ENCODE measurements around the gene OSBPL3.

OSBPL3 gene

DNA sequence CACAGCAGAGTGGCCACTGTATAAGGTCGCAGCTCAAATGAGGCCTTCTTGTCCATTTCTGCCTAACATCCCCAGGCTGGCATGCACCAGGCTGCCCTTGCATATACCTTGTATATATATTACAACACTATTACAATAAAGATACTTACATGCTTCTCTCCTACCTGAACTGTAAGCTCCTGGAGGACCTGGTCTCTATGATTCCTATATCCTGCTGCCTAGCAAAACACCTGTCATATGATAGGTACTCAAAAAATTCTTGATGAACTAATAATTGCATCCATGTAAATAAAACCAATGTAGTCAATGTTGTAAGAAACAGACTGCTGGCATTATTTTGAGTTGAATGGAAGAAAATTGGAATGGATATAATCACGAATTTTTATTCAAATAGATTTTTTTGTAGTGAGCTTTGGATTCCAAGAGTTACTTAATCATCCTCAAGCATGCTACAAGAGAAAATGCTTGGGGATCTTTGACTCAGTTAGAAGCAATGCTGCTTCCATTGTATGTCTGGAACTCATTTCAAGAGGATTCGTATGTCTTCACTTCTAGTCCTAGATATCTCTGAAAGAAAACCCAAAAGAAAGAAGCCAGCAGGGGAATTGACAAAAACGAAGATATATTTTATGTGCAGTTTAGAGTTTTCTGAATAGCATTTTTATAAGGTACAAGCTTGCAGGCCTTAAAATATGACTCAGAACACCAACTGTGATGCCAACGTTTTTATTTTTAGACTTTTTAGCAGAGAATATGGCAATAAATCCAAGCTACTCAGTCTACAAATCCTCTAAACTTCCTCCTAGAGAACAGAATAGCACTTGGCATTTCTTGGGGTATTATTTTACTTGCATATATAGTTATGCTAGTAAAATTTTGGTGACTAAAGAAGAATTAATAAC is 53.1 kb downstream of the OSBPL3 start:
- no peak for DNase-seq (ENCODE audit: low read depth, low spot score)
- H3K4me3 ChIP-seq (ENCODE audit: low read length): no peak overlapping the region

DNA sequence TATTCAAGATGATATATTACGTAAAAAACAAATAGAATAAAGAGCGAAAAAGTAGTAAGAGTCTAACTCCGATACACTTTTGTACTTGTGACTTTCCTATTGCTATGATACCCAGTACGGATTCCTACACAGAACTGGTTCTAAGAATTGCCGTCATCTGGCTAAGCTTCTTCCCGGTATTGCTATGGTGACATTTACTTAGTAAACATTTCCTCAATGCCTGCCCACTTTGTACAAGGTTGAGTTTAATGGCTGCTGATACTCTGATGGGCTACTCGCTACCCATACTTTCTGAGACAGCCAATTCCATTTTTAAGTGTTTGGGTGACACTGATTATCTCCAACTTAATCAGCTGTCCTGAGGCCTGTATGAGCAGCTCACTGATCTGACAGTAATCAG is 55.6 kb downstream of the OSBPL3 start:
- DNase-seq (ENCODE audit: low read depth, low spot score): no peak
- H3K4me3 ChIP-seq (ENCODE audit: low read length): no peak overlapping the region

DNA sequence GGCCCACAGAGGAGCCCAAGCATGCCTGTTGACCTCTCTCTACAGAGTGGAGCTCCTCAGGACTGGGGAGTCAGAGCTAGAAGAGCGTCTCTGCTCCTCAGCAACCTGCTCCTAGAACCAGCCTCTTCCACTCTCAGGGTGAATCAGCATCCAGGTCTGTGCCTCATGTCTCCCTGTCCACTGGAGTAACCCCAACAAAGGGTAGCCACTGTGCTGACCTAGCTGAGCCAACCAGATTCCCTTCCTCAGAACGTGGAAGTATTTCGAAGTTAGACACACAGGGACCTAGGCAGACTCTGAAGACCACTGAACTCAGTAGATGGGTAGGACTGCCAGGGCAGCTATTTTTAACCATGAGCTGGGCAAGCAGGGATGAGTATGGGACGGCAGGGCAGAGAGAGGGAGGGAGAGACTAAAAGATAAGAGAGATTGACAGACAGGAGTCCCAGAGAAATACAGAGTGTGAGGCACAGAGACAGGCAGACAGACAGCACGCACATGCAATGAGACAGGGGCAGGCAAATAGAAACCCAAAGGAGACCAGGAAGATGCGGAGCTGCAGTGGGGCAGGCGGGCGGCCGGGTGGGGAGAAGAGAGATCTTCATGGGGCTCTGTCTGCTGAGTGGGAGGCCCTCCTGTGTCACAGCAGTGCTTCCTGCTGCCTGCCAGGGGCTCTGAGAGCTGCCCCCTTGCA is 56.7 kb downstream of the OSBPL3 start:
- no peak overlapping the region for H3K4me3 ChIP-seq (ENCODE audit: low read length)
- DNase-seq (ENCODE audit: low read depth, low spot score): no peak

GRCh38 chr7:24922099-24922773 is 57.7 kb downstream of the OSBPL3 start:
- H3K4me3 ChIP-seq (ENCODE audit: low read length): no peak overlapping the region
- DNase-seq (ENCODE audit: low read depth, low spot score): no peak

DNA sequence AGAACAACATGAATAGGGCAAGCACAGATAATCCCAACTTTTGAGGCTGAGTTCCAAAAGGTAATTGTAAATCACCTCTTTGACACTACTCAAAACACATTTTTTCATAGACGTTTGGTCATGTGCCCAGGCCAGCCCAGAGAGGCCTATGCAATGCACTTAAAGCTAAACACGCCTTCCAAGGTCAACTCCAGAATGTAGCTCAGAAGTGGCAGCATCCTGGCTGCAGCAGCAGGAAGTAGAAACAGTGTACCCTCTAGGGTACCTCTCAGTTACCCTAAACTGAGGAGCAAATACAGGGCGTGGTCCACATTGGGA is 58.7 kb downstream of the OSBPL3 start:
- H3K4me3 ChIP-seq (ENCODE audit: low read length): no peak overlapping the region
- DNase-seq (ENCODE audit: low read depth, low spot score): no peak

DNA sequence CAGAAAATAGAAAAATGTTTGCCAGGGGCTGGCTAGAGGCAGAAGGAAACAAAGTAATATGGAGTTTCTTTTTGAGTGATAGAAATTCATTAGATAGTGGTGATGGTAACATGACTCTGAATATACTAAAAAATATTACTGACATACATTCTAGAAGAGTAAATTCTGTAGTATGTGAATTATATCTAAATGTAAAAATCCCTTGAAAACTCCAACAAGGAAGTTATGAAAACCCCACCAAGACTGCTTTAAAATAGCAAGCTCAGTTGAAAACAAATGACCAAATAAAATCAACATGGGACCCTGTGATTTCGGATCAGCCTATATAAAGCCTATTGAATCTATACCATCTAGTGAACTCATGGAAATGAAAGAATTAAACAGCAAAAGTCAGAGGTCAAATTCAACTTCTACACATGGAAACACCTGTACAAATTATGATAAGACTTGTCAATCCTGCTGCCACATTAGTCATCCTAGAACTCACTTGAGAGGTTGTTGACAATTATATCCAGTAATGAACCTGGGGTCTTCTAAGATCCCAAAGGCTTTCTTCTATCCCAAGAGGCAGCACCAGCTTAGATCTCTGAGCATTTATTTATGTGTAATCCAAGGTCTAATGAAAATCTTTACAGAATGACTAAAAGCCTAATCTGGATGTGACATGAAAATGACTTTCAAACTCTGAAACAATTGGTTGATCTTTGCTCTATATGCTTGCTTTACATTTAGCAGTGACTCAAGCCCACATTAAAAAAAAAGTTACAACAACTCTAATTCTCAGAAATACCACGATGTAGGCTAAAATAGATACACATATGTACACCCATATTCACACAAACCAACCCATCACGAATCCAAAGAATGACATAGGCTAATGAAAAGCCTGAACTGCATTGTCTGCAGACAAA is 59.3 kb downstream of the OSBPL3 start:
- no peak for DNase-seq (ENCODE audit: low read depth, low spot score)
- no peak overlapping the region for H3K4me3 ChIP-seq (ENCODE audit: low read length)

GRCh38 chr7:24917510-24918239 is 62.3 kb downstream of the OSBPL3 start:
- H3K4me3 ChIP-seq (ENCODE audit: low read length): no peak overlapping the region
- DNase-seq (ENCODE audit: low read depth, low spot score): no peak

- H3K4me3 ChIP-seq (ENCODE audit: low read length): no peak overlapping the region
- DNase-seq (ENCODE audit: low read depth, low spot score): no peak
Measured at GRCh38 chr7:24916463-24917040, 63.4 kb downstream of the OSBPL3 start.

DNA sequence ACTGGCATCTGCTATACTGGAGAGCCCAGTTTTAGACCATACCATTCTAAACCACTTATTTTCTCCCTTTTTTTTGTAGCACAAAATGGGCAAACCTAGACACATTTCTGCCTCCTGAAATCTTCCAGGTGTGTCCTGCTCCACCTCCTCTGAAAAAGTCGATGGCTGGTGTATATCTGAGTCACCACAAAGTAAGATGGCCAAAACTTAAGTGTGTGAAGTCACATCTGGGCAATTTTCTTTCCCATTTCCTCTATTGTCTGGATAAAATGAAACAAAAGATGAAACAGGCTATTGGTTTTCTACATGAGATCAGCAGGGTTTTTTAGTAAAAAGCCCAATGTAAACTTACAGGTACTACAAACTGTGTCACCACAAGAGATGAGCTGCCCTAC is 65.5 kb downstream of the OSBPL3 start:
- no peak overlapping the region for H3K4me3 ChIP-seq (ENCODE audit: low read length)
- no peak for DNase-seq (ENCODE audit: low read depth, low spot score)

GRCh38 chr7:24913801-24914464 is 66.0 kb downstream of the OSBPL3 start:
- DNase-seq (ENCODE audit: low read depth, low spot score): no peak
- no peak overlapping the region; the same call in 1 of the 2 replicates for H3K4me3 ChIP-seq (ENCODE audit: low read length)

DNA sequence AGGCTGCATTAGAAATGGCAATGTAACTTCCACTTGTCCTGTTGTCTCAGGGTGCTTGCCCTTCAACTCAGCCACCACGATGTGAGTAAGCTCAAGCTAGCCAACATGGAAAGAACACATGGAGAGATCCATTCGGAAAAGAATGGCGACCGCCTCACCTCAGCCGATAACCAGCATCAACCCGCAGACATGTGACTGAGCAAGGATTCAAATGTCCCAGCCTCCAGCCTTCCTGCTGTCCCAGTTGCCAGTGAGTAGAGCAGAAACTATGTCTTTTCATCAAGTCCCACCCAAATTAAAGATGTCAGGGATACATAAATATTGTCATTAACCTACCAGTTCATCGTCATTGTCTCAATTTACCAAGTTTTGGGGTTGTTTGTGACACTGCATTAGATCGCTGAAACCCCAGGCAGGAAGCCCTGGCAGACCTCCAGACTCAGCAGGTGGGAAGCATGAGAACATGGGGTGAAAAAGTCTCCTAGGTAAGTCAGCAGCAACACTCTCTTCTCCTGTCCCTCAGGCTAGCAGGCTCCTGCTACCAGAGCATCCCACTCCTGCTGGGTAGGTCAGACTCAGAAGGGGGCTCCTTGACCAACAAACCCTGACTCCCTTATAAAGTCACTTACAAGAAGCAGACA is 67.0 kb downstream of the OSBPL3 start:
- DNase-seq (ENCODE audit: low read depth, low spot score): peak; percentile 82
- peak overlapping the region; percentile 34 for H3K4me3 ChIP-seq (ENCODE audit: low read length)

- DNase-seq (ENCODE audit: low read depth, low spot score): no peak
Measured at GRCh38 chr7:24912424-24912823, 67.6 kb downstream of the OSBPL3 start.

GRCh38 chr7:24911213-24911603 is 68.8 kb downstream of the OSBPL3 start:
- DNase-seq (ENCODE audit: low read depth, low spot score): peak; percentile 96
- H3K4me3 ChIP-seq (ENCODE audit: low read length): peak overlapping the region; percentile 37

More at GRCh38 chr7:24912424-24912823, 67.6 kb downstream of the OSBPL3 start:
- peak overlapping the region; percentile 34 for H3K4me3 ChIP-seq (ENCODE audit: low read length)

DNA sequence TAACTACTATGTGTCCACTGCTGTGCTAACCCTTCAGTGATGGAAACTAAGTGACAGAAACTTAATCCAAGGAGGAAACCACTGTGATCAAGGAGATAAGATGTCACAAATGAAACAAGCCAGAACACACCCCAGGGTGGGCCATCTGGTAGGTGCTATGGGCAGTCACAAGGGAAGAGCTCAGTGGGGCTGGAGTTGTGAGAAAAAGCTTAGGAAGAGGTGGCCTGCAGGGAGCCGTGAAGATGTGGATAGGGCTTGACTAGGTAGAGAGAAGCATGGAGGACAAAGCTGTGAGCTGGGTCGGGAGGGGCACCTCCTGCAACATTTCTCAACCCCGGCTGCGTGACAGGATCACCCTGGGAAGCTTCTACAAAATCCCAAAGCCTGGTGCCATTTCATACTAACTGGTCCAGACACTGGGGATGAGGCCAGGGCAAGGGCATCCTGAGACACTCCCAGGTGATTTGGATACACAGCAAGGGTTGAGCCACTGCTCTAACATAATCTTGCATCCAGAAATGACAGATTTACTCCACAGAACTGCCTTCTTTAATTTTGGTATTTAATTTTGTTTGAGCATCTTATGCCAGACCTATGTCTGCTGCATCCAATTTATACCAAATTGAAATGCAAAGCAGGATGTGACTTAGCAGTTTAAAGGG is 69.3 kb downstream of the OSBPL3 start:
- H3K4me3 ChIP-seq (ENCODE audit: low read length): peak overlapping the region; percentile 29
- DNase-seq (ENCODE audit: low read depth, low spot score): peak; percentile 73

DNA sequence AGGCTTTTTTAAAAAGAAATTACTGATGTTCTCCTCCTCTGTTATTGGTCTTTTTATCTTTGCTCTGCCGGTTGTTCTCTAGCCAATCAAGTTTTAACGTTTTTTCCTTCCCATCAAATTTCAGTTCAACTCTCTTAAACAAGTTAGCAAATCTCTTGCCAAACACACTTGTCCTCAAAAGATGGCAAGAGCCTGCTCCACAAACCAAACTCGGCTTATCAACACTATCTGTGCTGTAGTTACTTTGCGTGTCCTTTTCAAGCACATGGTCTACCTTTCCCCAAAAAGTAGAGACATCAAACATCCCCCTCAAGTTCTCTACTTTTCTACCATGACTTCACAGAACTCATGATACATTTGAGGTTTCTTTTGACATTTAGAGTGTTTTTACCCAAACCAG is 71.3 kb downstream of the OSBPL3 start:
- peak overlapping the region; percentile 29; the same call in 1 of the 2 replicates for H3K4me3 ChIP-seq (ENCODE audit: low read length)
- peak; percentile 73 for DNase-seq (ENCODE audit: low read depth, low spot score)

DNA sequence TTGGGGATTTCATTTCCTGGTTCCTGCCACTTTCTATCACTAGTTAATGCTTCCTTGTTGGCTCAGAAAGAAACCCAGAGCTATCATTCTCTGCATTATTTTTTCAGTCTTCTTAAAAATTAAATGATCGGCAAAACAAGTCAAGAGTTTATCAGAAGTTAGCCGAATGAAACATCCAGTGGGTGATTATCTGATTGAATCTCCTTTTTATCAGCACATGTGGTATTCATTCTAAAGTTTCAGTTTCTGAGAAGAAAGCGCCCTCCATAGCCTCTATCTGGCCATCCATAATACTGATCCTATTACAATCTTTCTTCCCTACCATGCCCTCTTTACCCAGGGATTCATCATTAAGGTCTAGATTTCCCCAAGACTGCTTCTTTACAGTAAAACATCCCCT is 71.8 kb downstream of the OSBPL3 start:
- peak overlapping the region; percentile 29 for H3K4me3 ChIP-seq (ENCODE audit: low read length)
- no peak for DNase-seq (ENCODE audit: low read depth, low spot score)

All from Jurkat, Clone E6-1 (cell line).